ENCODE data around the gene PHC2.

The PHC2 gene

GRCh38 chr1:33394770-33395169 lies 36.1 kb downstream of the PHC2 start:
- TF ChIP-seq CTCF (IDR thresholded peaks at IDR 0.05; ENCODE audit: control extremely low read depth, extremely low read depth, low read depth, missing control alignments): no peak
- CTCF ChIA-PET: no interaction called here

GRCh38 chr1:33393991-33394390 lies 36.9 kb downstream of the PHC2 start:
- no peak for TF ChIP-seq CTCF (IDR thresholded peaks at IDR 0.05; ENCODE audit: control extremely low read depth, extremely low read depth, low read depth, missing control alignments)
- CTCF ChIA-PET: no interaction called here
- DNase-seq (ENCODE audit: extremely low spot score): no peak
- POLR2A ChIA-PET: no interaction called here

More at GRCh38 chr1:33394770-33395169, 36.1 kb downstream of the PHC2 start:
- no peak for DNase-seq (ENCODE audit: extremely low spot score)
- POLR2A ChIA-PET: no interaction called here

GRCh38 chr1:33393524-33393923 lies 37.4 kb downstream of the PHC2 start:
- ChIA-PET CTCF (no interaction called here), POLR2A (no interaction called here)
- DNase-seq (ENCODE audit: extremely low spot score): no peak
- TF ChIP-seq CTCF (IDR thresholded peaks at IDR 0.05; ENCODE audit: control extremely low read depth, extremely low read depth, low read depth, missing control alignments): no peak

- no peak for DNase-seq (ENCODE audit: extremely low spot score)
- CTCF ChIA-PET: no interaction called here
- POLR2A ChIA-PET: no interaction called here
- TF ChIP-seq CTCF (IDR thresholded peaks at IDR 0.05; ENCODE audit: control extremely low read depth, extremely low read depth, low read depth, missing control alignments): no peak
These were observed 38.3 kb downstream of the PHC2 start for GRCh38 chr1:33392639-33393038.

GRCh38 chr1:33392206-33392605 lies 38.7 kb downstream of the PHC2 start:
- ChIA-PET POLR2A (no interaction called here), CTCF (no interaction called here)
- no peak for DNase-seq (ENCODE audit: extremely low spot score)
- TF ChIP-seq CTCF (IDR thresholded peaks at IDR 0.05; ENCODE audit: control extremely low read depth, extremely low read depth, low read depth, missing control alignments): no peak

- CTCF ChIA-PET: no interaction called here
- DNase-seq (ENCODE audit: extremely low spot score): no peak
- POLR2A ChIA-PET: no interaction called here
- no peak for TF ChIP-seq CTCF (IDR thresholded peaks at IDR 0.05; ENCODE audit: control extremely low read depth, extremely low read depth, low read depth, missing control alignments)
These were observed 39.4 kb downstream of the PHC2 start for GRCh38 chr1:33391343-33392078.
